Measurements from ENCODE around the gene DESI2.

DNA sequence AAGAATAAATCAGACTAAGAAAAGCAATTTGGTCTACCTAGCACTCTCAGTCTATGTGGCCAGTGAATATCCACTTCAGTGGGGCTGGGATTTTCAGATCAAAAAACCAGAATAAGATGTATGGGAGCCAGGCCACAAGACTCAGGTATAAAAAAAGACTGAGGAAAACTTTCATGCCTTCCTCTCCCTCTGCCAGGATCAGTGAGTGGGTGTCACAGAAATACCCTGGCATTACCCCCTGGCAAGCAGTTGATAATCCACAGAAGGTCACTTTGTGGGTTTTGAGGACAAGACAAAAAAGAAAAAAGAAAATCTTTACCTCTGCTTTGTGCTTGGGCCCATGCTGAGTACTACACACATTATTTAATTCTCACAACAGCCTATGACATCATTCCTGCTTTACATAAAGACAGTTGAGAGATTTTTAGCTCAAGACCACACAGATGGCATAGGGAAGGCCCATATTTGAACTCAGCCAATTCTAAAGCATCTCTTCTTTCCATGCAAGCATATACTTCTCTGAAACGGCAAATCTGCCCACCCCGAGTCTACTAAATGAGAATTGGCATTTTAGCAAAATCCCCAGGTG, 57.6 kb downstream of the DESI2 start:
- TF ChIP-seq SIN3A (IDR thresholded peaks at IDR 0.05; ENCODE audit: borderline replicate concordance, low read depth, low read length), result no peak
- TF ChIP-seq, protein P1, sequence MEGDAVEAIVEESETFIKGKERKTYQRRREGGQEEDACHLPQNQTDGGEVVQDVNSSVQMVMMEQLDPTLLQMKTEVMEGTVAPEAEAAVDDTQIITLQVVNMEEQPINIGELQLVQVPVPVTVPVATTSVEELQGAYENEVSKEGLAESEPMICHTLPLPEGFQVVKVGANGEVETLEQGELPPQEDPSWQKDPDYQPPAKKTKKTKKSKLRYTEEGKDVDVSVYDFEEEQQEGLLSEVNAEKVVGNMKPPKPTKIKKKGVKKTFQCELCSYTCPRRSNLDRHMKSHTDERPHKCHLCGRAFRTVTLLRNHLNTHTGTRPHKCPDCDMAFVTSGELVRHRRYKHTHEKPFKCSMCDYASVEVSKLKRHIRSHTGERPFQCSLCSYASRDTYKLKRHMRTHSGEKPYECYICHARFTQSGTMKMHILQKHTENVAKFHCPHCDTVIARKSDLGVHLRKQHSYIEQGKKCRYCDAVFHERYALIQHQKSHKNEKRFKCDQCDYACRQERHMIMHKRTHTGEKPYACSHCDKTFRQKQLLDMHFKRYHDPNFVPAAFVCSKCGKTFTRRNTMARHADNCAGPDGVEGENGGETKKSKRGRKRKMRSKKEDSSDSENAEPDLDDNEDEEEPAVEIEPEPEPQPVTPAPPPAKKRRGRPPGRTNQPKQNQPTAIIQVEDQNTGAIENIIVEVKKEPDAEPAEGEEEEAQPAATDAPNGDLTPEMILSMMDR (IDR thresholded peaks at IDR 0.05), result no peak
- no peak for TF ChIP-seq POLR2AphosphoS5 (IDR thresholded peaks at IDR 0.05; ENCODE audit: low read depth, low read length)
- TF ChIP-seq, protein P2, sequence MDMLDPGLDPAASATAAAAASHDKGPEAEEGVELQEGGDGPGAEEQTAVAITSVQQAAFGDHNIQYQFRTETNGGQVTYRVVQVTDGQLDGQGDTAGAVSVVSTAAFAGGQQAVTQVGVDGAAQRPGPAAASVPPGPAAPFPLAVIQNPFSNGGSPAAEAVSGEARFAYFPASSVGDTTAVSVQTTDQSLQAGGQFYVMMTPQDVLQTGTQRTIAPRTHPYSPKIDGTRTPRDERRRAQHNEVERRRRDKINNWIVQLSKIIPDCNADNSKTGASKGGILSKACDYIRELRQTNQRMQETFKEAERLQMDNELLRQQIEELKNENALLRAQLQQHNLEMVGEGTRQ (IDR thresholded peaks at IDR 0.05; ENCODE audit: borderline replicate concordance, low read depth, low read length), result no peak
- no peak for TF ChIP-seq MAX (IDR thresholded peaks at IDR 0.05; ENCODE audit: low read depth)
- TF ChIP-seq RAD21 (IDR thresholded peaks at IDR 0.05; ENCODE audit: low read length), result no peak
- no peak for TF ChIP-seq EP300 (IDR thresholded peaks at IDR 0.05; ENCODE audit: borderline replicate concordance in 1 of 2, low read depth in 1 of 2, low read length in 1 of 2)
- TF ChIP-seq REST (IDR thresholded peaks at IDR 0.05; ENCODE audit: low read depth, low read length), result no peak
